Fibroblast of skin of right quadriceps (primary cell): ENCODE data around the gene SLC9A5.

ENCODE experiments used
- DNase-seq: peaks from one replicate; pipeline ENCODE4 v3.0.0-alpha.2; 2013

SLC9A5 gene

DNA sequence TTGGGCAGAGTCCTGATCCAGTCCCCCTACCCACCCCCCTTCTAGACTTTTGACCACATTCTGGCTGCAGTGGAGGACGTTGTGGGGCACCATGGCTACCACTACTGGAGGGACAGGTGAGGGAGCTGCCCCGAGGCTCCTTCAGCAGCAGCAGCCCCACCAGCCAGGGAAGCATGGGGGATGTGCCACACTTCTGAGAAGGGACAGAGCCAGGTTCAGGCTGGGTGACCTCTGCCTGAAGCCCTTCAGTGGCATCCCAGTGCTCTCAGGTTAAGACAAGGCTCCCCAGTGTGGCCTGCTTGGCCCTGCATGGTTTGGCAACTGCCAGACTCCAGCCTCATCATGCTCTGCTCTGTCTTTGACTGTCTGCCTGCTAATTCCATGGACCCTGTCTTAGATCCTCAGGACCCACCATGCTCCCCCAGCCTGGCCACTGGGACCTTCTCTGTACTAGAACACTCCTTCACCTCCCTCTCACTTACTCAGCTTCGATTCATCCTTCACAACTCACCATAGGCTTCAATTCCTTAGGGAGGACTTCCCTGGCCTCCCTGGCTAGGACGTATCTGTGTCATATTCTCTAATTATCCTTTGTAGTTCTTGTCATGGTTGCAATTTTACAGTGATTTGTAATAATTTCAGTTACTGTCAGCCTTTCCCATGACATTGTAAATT is 8.8 kb downstream of the SLC9A5 start:
- DNase-seq, result no peak

DNA sequence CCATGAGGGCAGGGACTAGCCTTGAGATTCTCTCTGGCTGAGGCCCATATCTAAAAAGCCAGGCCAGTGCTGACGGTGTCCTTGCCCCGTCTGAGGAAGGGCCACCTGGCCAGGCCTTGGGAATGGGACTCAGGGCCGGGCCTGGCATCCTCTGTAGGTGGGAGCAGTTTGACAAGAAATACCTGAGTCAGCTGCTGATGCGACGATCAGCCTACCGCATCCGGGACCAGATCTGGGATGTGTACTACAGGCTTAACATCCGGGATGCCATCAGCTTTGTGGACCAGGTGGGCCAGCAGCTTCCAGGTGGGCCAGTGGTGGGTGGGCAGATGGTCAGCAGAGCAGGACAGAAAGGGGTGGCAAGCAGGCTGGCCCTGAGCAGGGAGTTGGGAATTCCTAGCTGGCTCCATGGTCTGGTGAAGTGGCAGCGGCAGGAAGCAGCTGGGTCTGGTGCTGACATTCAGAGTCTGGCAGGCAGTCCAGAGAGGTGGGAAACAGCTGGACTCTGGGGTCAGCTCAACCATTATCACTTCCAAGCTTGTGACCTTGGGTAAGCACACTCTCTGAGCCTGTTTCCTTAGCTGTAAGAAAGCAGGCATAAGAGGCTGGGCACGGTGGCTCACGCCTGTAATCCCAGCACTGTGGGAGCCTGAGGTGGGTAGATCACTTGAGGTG is 9.5 kb downstream of the SLC9A5 start:
- DNase-seq, result no peak

DNA sequence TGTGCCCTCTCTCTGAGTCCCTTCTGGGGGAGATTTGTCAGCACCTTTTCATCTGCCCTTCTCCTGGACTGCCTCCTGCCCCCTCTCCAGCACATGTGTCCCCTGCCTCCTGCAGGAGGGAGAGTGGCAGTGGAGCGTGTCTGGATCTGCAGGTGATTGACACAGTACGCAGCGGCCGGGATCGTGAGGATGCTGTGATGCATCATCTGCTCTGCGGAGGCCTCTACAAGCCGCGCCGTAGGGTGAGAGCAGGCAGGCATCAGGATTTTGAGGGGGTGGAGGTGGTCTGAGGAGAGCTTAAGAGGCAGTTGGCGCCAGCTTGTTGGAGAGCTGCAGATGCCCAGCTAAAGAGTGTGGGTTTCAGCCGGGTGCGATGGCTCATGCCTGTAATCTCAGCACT is 10.9 kb downstream of the SLC9A5 start:
- no peak for DNase-seq

DNA sequence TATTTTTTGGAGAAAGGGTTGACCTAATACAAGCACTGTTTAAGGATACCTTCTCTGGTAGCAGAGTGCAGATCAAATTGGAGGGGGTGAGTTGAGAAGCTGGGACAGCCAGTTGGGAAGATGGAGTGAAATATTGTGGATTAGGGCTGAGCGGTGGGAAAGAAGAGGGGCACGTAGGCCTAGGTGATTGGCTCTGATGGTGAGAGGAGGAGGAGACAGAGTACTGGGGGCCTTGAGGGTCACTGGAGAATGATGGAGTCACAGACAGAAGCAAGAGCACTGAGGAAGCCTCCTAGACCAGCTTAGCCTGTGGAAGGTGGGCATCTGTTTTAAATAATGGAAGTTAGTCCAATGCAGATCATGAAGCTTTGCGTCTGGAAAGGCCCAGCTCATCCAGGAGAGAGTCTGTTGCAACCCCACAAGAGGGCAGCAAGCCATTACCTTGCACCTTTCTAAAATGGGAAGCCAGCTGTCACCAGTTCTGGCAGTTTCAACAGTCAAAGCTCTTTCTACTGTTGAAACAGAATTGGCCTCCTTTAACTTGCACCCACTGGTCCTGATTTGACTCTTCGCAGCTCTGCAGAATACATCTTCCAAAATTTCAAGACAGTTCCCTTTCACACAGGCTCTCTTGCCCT is 11.8 kb downstream of the SLC9A5 start:
- DNase-seq, result peak; percentile 68

DNA sequence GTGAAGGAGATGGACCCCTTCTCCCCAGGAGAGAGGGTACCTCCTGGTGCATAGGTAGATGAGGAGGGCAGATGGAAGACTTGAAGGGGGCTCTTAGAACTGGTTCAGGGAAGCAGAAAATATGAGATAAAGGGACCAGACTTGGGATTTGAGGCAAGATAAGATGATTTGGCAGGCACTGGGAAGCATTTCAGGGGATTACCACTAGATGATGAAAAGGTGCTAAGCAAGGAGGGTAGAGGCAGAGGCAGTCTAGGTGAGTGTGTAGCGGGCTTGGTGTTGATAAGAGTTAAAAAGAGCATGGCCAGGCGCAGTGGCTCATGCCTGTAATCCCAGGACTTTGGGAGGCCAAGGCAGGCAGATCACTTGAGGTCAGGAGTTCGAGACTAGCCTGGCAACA is 14.4 kb downstream of the SLC9A5 start:
- no peak for DNase-seq

DNA sequence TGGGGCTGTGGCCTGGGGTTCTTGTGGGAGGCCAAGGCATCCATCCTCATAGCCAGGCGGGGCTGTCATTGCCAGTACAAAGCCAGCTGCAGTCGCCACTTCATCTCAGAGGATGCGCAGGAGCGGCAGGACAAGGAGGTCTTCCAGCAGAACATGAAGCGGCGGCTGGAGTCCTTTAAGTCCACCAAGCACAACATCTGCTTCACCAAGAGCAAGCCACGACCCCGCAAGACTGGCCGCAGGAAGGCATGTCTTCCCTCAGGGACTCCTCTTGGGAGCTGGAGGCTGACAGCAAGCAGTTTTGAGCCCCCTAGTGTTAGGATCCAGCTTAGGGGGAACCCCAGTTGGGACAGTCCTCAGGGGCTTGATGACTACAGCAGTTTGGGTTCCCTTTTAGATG is 15.5 kb downstream of the SLC9A5 start:
- DNase-seq, result no peak

DNA sequence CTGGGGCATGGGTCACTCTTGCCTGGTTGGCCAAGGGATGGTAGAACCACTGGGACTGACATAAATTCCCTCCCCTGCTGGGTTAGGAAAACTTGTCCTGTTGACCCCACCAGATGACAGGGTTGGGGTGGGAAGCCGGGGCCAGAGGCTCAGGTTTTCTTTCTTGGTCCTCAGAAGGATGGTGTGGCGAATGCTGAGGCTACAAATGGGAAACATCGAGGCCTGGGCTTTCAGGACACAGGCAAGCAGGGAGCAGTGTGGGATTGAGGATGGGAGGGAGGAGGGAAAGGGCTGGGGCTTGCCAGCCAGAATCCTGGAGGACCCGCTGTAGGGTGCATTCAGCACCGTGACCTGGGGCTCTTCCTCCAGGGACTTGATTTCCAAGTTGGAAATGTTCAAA is 16.1 kb downstream of the SLC9A5 start:
- DNase-seq, result no peak

DNA sequence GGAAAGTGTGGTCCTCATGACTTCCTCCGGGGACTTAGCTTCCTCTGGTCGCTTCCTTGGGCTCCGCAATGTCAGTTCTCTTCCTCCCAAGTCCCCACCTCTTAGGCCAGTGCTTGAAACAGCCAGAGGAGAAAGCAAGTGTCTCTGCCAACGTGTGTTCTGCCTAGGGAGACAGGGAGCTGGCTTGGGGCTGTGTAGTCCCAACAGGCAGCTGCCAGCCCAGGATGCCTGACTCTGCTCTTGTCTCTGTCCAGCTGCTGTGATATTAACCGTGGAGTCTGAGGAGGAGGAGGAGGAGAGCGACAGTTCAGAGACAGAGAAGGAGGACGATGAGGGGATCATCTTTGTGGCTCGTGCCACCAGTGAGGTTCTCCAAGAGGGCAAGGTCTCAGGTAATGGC is 17.1 kb downstream of the SLC9A5 start:
- DNase-seq, result no peak

DNA sequence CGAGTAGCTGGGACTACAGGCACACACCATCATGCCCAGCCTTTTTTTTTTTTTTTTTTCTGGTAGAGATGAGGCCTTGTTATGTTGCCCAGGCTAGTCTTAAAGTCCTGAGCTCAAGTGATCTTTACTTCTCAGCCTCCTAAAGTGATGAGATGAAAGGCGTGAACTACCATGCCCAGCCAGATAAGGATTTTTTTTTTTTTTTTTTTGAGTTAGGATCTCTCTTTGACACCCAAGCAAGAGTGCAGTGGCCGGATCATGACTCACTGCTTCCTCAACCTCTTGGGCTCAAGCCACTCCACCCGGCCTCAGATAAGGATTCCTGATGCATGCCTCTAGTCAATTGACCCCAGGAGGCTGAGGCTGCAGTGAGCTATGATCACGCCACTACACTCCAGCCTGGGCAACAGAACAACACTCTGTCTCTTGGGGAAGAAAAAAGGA is 19.4 kb downstream of the SLC9A5 start:
- DNase-seq, result peak; percentile 80

DNA sequence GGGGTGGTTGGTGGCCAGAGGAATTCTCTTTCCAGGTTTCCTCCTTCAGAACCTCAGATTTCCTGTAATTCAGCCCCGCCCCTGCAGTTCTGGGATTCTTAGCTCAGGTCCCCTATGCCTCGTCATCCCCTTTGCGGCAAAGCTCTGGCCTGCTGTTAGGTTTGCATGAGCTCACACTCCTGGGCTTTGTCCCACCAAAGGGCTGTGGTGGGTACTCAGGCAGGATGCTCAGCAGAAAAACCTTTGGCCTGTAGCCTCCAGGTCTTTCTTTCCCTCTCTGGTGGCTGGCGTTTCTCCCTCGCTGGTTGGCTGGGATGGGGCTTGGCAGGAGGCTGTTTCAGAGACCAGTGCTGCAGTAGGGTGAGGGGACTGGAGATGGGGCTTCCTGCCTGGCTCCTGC is 21.0 kb downstream of the SLC9A5 start:
- DNase-seq, result peak; percentile 72

DNA sequence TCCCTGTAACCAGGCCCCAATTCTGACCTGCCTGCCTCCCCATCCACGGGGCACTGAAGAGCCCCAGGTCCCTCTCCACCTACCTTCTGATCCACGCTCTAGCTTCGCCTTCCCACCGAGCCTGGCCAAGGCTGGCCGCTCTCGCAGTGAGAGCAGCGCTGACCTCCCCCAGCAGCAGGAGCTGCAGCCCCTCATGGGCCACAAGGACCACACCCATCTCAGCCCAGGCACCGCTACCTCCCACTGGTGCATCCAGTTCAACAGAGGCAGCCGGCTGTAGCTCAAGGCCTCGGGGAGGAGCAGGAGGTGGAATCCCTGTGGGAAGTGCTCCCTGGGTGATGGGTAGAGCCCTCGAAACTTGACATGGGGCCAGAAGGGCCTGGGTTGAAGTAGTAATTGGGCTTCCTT is 22.2 kb downstream of the SLC9A5 start:
- no peak for DNase-seq

DNA sequence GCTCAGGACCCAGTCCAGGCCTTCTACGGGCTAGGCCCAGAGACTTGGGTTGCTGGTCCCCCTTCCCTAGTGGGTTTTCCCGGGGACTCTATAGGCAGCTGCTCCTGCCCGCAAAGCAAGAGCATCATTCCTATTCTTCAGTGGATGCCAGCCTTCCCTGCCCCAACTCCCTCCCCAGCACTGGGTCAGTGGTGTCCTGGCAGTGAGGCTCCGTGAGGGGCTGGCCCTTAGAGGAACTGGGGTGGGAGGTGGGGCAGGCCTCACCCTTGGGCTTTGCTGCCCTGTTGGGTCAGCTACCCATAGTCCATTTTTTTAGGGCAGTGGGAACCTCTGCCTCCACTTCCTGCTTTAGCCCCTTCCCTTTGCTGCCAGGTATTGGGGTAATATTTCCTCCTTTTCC is 22.7 kb downstream of the SLC9A5 start:
- no peak for DNase-seq

DNA sequence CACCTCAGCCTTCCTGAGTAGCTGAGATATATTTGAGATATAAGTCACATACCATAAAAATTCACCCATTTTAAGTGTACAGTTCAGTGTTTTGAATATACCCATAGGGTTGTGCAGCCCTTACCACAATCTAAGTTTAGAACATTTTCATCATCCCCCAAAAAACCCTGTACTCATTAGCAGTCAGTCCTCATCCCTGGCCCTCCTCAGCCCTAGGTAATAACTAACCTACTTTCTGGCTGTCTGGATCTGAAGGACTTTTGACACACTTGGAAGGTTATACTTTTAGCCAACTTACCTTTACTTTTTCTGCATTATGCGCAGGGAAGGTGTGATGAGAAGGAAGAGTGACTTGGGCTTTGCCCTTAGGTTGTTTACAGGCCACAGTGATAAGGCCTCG is 26.5 kb downstream of the SLC9A5 start:
- no peak for DNase-seq

DNA sequence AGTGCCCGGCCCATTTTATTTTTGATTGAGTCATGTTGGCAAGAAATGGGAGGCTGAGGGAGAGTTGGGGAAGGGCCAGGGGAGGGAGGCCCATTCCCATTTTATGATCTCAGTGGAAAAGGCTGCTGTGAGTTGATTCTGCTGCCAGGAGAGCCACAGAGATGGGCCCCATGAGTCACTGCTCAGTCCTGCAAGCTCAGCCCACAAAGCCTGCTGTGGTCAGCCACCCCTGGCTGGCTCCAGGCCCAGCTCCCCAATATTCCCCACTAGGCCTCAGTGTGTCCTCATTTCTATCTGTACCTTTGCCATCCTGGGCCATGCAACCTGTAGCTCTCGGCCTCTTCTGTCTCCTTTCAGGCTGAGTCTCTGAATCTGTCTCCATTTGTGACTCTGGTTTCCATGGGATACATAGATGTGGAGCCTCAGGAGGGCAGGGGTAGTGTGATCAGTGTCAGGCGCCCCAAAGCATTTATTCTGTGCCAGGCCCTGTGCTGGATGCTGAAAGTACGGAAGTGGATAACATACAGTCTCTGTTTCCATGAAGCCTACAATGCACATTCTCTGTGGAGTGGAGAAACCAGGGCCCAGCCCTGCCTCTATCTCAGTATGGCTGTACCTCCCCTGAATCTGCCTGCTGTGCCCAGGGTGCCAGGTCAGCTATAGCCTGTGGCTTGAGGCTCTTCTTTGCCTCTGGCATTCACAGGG is 28.7 kb downstream of the SLC9A5 start:
- DNase-seq, result peak; percentile 99

DNA sequence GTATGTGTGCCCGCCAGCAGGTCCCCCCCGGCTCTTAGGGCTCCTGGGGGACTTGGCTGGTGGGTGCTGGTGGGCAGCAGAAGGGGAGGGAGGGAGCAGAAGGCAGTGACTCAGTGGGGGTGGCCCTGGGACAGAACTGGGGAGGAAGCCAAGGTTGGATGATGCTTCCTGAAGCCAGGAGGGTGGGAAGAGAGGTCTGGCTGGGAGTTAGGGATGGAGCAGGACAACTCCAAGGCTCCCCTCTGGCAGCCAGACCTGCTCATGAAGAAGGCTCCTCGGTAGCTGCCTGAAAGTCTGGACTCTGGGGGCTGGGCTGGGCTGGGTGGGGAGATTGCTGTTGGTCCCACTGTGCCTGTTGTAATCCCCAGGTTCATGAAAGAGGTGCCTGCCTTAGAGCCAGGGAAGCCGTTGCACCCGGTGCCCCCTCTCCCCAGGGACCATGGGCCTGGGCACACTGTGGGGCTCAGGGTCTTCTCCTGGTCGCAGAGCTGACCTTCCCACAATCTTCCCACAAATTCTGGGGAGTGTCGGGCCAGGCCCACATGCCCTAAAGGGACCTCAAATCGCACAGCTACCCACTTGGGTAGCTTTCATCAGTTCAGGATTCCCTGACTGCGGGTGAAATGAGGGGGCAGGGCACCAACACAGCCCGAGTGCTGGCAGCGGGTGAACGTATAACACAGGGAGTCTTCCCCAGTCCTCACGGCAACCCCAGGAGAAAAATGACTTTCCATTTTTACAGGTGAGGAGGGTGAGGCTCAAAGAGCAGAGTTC is 29.4 kb downstream of the SLC9A5 start:
- peak; percentile 88 for DNase-seq

DNA sequence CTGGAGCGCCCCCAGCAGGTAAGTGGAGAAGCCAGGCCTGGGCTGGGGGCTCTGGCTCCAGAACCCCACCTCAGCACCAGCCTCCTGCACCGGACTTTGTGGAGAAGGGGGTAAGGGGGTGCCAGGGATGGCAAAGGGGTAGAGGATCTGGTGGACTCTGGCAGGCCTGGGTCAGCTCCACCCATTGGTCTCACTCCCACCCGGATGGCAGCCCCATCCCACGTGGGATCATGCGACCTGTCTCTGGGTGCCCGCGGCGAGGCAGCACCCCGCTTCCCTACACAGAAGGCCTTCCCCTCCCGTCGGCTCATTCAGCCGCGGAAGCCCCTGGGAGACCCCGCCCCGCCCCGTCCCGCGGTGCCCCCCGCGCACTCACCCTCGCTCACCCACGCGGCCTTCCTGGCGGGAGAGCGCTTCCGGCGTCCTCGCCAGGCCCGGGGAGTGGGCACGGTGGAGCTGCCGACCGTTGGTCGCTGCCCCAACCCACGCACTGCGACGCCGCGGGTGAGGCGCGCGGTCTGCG is 30.1 kb downstream of the SLC9A5 start:
- peak; percentile 28 for DNase-seq

DNA sequence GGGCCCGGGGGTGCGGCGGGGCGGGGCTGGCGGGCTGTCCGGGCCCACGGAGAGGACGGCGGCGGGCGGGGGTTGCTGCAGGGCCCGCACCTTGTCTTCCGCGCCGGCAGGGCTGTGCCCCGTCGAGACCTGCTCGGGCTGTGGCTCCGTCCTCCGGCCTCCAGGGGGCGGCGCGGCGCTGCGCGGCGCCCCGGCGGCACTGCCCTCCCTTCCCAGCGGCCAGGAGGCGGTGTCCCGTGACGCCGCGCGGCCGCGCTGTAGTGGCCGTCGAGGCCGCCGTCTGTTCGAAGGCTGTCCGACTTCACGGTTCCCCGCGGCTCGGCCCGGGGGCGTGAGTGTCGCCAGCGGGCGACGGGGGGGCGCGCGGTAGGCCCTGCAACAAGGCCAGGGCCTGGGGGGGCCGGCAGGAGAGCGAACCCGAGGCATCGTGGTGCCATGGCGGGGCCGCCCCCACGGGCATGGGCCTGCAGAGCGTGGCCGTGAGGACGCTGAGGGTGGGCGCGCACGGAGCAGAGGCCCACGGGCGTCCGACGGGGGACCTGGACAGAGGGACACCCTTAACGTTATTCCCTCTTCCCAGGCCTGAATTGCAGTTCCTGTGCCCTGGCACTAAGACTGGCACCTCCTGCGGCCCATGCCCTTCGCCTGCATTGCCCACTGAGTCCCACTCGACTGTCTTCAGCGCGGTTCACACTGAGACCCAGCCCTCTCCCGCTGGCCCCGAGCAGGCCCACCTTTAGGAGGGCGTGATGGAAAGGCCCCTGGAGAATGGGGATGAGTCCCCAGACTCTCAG is 30.7 kb downstream of the SLC9A5 start, which contains the start of gene PLEKHG4:
Gene PLEKHG4, plus strand, starts transcription at position 237 of the 794 bp plus-strand sequence. Its CDS starts 513 bp downstream, at position 750.
- peak; percentile 78 for DNase-seq

DNA sequence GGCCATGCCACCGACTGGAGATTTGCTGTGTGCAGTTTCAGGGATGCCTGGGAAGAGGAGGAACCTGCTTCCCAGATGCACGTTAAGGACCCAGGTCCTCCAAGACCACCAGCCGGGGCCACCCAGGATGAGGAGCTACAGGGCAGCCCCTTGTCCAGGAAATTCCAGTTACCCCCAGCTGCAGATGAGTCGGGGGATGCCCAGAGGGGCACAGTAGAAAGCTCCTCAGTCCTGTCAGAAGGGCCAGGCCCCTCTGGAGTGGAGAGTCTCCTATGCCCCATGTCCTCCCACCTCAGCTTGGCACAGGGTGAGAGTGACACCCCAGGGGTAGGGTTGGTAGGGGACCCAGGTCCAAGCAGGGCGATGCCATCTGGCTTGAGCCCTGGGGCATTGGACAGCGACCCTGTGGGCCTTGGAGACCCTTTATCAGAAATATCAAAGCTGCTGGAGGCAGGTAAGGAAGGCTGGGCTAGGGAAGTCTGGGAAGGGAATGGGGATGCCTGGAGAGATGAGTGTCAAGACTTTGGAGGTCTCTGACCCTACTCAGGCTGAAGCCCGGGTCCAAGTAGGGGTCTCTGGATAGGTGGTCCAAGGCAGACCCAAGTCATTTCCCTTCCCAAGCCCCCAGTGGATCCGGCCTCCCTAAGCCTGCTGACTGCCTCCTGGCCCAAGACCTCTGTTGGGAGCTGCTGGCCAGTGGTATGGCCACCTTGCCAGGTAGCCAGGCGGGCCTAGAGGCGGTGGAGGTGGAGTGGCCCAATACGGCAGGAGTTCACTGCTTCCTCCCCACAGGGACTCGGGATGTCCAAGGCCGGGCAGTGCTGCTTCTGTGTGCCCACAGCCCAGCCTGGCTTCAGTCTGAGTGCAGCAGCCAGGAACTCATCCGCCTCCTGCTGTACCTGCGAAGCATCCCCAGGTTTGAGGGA is 31.6 kb downstream of the SLC9A5 start:
- no peak for DNase-seq

DNA sequence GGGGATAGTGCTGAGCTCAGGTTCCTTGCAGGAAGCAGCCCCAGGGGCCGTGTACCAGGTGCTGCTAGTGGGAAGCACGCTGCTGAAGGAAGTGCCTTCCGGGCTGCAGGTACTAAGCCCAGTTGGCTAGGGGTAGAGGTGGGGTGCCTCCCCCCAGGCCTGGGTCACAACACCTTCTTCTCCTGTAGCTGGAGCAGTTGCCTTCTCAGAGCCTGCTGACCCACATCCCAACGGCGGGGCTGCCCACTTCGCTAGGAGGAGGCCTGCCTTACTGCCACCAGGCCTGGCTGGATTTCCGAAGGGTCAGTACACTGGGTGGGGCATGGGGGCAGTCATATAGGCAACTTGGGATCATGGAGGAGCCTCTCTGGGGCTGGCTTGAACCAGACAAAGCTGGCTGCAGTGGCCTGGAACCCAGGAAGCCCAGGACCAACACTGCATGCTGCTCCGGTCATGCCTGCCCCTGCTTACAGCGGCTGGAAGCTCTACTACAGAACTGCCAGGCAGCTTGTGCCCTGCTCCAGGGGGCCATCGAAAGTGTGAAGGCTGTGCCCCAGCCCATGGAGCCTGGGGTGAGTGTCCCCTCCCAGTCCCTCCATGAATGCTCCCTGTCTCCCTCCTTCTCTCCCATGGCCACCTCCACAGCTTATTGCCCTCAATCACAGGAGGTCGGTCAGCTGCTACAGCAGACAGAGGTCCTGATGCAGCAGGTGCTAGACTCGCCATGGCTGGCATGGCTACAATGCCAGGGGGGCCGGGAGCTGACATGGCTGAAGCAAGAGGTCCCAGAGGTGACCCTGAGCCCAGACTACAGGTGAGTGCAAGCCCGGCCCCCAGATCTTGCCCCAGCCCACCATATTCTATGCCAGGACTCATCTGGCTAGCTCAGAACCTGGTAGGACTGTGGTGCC is 33.0 kb downstream of the SLC9A5 start:
- no peak for DNase-seq
